GM23338 (cell line): ENCODE measurements around the gene CEMIP2. TPM values are rescaled to one million over a fixed set of nuclear protein-coding genes. Genes with fewer than 3 reads are reported as not detected.

Source experiments
- ATAC-seq: fragments of 200-7000 bp; cut with Tn5 transposase; 3 replicates; pipeline ENCODE4 v1.9.1; 2020
- DNase-seq: peaks from one replicate; pipeline ENCODE4 v3.0.0-alpha.2; 2015; ENCODE audit warnings: low spot score
- H2AFZ ChIP-seq: fragments of 200-600 bp; sonication (generic); 2 replicates; pipeline ENCODE4 v1.8.0; 2016; ENCODE audit warnings: antibody characterized with exemption, mild to moderate bottlenecking, moderate library complexity
- H3F3A ChIP-seq: fragments of 200-600 bp; sonication (generic); replicated peaks from 2 replicates; pipeline ENCODE4 v1.8.0; 2017; ENCODE audit warnings: antibody characterized with exemption, mixed run types, low read depth
- H3K27ac ChIP-seq: fragments of 200-600 bp; sonication (generic); 2 replicates; pipeline ENCODE4 v1.6.1; 2016; ENCODE audit warnings: low read depth
- H3K27me3 ChIP-seq: fragments of 200-600 bp; sonication (generic); 2 replicates; pipeline ENCODE4 v1.8.0; 2016; ENCODE audit warnings: mild to moderate bottlenecking, mixed run types, moderate library complexity; ENCODE audit not compliant: insufficient read depth
- H3K36me3 ChIP-seq: fragments of 200-600 bp; sonication (generic); 2 replicates; pipeline ENCODE4 v1.8.0; 2016; ENCODE audit warnings: mild to moderate bottlenecking; ENCODE audit not compliant: insufficient read depth
- H3K4me1 ChIP-seq: fragments of 200-600 bp; sonication (generic); 2 replicates; pipeline ENCODE4 v1.8.0; 2016; ENCODE audit warnings: mild to moderate bottlenecking, moderate library complexity; ENCODE audit not compliant: insufficient read depth
- H3K4me2 ChIP-seq: fragments of 200-600 bp; sonication (generic); 2 replicates; pipeline ENCODE4 v1.7.1; 2017; ENCODE audit warnings: mixed run types
- H3K4me3 ChIP-seq: fragments of 200-600 bp; sonication (generic); 2 replicates; pipeline ENCODE4 v1.6.1; 2016; ENCODE audit warnings: mixed run types
- H3K79me2 ChIP-seq: fragments of 200-600 bp; sonication (generic); replicated peaks from 2 replicates; pipeline ENCODE4 v1.8.0; 2017; ENCODE audit warnings: mild to moderate bottlenecking; ENCODE audit not compliant: insufficient read depth
- H3K9me2 ChIP-seq: fragments of 200-600 bp; sonication (generic); 2 replicates; pipeline ENCODE4 v1.8.0; 2017; ENCODE audit not compliant: insufficient read depth
- H4K20me1 ChIP-seq: fragments of 200-600 bp; sonication (generic); replicated peaks from 2 replicates; pipeline ENCODE4 v1.8.0; 2017; ENCODE audit warnings: mild to moderate bottlenecking; ENCODE audit not compliant: insufficient read depth
- H3K27ac Mint-ChIP-seq: 2 replicates; pipeline ENCODE4 v1.8.0; 2020; ENCODE audit warnings: inconsistent platforms, mild to moderate bottlenecking, moderate library complexity, mixed read lengths
- H3K27me3 Mint-ChIP-seq: 3 replicates; pipeline ENCODE4 v1.8.0; 2022; ENCODE audit warnings: low read depth, mild to moderate bottlenecking, moderate library complexity, mixed read lengths, inconsistent platforms; ENCODE audit not compliant: insufficient read depth, poor library complexity
- H3K36me3 Mint-ChIP-seq: 3 replicates; pipeline ENCODE4 v1.8.0; 2021; ENCODE audit warnings: low read depth, mild to moderate bottlenecking, inconsistent platforms, moderate library complexity, mixed read lengths
- H3K4me1 Mint-ChIP-seq: 3 replicates; pipeline ENCODE4 v1.8.0; 2020; ENCODE audit warnings: mild to moderate bottlenecking, inconsistent platforms, mixed read lengths
- H3K4me3 Mint-ChIP-seq: 3 replicates; pipeline ENCODE4 v1.8.0; 2021; ENCODE audit warnings: moderate library complexity, mild to moderate bottlenecking, inconsistent platforms, mixed read lengths
- H3K9me3 Mint-ChIP-seq: 3 replicates; pipeline ENCODE4 v1.8.0; 2020; ENCODE audit warnings: moderate library complexity, mild to moderate bottlenecking, inconsistent platforms, mixed read lengths
- CREB1 ChIP-seq: fragments of 250-450 bp; sonication (Bioruptor Pico); IDR thresholded peaks from 2 replicates; pipeline ENCODE4 v1.5.0; 2020; ENCODE audit warnings: low read depth, mild to moderate bottlenecking, moderate library complexity
- JUNB ChIP-seq: IDR thresholded peaks from one replicate; pipeline ENCODE4 v1.6.1; 2016; ENCODE audit warnings: antibody characterized with exemption; ENCODE audit not compliant: unreplicated experiment
- NANOG ChIP-seq: IDR thresholded peaks from 2 replicates; pipeline ENCODE4 v1.6.1; 2016; ENCODE audit warnings: antibody characterized with exemption, borderline replicate concordance
- polyA plus RNA-seq: library from polyadenylated mRNA; unstranded; fragments of >200 nt; fragmentation: Nextera tagmentation; extraction: Ambion mirVana; gene quantifications from 2 replicates; pipeline ENCODE4 v1.2.1, GENCODE V29; 2016
- total RNA-seq: library from RNA; depleted of rRNA; stranded (reverse); fragments of >200 nt; shearing (Covaris generic); gene quantifications from 2 replicates; pipeline ENCODE4 v1.2.3, GENCODE V29; 2014
- TF ChIP-seq, protein P1 (sequence below): fragments of 250-450 bp; sonication (Bioruptor Pico); IDR thresholded peaks from 2 replicates; pipeline ENCODE4 v1.5.0; 2020; ENCODE audit warnings: mild to moderate bottlenecking, moderate library complexity
- TF ChIP-seq, protein P2 (sequence below): IDR thresholded peaks from 2 replicates; pipeline ENCODE4 v1.6.1; 2016; ENCODE audit warnings: antibody characterized with exemption

The CEMIP2 gene
- total and polyA plus RNA-seq, 2 experiments from 2014 or later: 23.0 to 76.7 TPM

DNA sequence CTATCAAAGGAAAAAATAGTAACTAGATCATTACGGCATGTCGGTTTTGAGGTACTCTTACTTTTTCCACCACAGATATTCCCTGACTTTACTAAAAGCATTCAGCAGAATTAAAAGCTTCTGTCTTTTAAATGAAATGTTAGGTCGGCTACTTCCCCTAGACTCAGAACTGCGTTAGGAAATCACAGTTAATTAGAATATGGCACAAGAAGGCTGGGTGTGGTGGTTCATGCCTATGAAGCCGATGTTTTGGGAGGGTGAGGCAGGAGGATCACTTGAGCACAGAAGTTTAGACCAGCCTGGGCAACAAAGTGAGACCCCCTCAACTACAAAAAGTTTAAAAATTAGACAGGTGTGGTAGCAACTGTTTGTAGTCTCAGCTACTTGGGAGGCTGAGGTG lies 24.4 kb downstream of the CEMIP2 start (continued):
- TF ChIP-seq JUNB (no peak), NANOG (no peak)
- TF ChIP-seq, protein P1, sequence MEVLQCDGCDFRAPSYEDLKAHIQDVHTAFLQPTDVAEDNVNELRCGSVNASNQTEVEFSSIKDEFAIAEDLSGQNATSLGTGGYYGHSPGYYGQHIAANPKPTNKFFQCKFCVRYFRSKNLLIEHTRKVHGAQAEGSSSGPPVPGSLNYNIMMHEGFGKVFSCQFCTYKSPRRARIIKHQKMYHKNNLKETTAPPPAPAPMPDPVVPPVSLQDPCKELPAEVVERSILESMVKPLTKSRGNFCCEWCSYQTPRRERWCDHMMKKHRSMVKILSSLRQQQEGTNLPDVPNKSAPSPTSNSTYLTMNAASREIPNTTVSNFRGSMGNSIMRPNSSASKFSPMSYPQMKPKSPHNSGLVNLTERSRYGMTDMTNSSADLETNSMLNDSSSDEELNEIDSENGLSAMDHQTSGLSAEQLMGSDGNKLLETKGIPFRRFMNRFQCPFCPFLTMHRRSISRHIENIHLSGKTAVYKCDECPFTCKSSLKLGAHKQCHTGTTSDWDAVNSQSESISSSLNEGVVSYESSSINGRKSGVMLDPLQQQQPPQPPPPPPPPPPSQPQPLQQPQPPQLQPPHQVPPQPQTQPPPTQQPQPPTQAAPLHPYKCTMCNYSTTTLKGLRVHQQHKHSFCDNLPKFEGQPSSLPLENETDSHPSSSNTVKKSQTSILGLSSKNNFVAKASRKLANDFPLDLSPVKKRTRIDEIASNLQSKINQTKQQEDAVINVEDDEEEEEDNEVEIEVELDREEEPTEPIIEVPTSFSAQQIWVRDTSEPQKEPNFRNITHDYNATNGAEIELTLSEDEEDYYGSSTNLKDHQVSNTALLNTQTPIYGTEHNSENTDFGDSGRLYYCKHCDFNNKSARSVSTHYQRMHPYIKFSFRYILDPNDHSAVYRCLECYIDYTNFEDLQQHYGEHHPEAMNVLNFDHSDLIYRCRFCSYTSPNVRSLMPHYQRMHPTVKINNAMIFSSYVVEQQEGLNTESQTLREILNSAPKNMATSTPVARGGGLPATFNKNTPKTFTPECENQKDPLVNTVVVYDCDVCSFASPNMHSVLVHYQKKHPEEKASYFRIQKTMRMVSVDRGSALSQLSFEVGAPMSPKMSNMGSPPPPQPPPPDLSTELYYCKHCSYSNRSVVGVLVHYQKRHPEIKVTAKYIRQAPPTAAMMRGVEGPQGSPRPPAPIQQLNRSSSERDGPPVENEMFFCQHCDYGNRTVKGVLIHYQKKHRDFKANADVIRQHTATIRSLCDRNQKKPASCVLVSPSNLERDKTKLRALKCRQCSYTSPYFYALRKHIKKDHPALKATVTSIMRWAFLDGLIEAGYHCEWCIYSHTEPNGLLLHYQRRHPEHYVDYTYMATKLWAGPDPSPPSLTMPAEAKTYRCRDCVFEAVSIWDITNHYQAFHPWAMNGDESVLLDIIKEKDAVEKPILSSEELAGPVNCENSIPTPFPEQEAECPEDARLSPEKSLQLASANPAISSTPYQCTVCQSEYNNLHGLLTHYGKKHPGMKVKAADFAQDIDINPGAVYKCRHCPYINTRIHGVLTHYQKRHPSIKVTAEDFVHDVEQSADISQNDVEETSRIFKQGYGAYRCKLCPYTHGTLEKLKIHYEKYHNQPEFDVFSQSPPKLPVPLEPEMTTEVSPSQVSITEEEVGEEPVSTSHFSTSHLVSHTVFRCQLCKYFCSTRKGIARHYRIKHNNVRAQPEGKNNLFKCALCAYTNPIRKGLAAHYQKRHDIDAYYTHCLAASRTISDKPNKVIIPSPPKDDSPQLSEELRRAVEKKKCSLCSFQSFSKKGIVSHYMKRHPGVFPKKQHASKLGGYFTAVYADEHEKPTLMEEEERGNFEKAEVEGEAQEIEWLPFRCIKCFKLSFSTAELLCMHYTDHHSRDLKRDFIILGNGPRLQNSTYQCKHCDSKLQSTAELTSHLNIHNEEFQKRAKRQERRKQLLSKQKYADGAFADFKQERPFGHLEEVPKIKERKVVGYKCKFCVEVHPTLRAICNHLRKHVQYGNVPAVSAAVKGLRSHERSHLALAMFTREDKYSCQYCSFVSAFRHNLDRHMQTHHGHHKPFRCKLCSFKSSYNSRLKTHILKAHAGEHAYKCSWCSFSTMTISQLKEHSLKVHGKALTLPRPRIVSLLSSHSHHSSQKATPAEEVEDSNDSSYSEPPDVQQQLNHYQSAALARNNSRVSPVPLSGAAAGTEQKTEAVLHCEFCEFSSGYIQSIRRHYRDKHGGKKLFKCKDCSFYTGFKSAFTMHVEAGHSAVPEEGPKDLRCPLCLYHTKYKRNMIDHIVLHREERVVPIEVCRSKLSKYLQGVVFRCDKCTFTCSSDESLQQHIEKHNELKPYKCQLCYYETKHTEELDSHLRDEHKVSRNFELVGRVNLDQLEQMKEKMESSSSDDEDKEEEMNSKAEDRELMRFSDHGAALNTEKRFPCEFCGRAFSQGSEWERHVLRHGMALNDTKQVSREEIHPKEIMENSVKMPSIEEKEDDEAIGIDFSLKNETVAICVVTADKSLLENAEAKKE (CRISPR knock-in tag): no peak

- H3K27me3 Mint-ChIP-seq: peaks cover 2% of the 10 kb centered on the region
- H3K4me3 Mint-ChIP-seq: no peak overlapping the region
- H3K36me3 Mint-ChIP-seq: peaks cover 51% of the 10 kb centered on the region
- H3K27me3 ChIP-seq: no peaks in the 10 kb centered on the region
- peaks cover 41% of the 10 kb centered on the region for H3K4me1 Mint-ChIP-seq
- no peak overlapping the region for H3K4me3 ChIP-seq
- no peak overlapping the region for H3K27ac Mint-ChIP-seq
- DNase-seq: no peak
- H3K36me3 ChIP-seq: no peaks in the 10 kb centered on the region; the same call in 1 of the 2 replicates
- H3K79me2 ChIP-seq: peaks cover 77% of the 10 kb centered on the region
- ATAC-seq: no peak
- no peaks in the 10 kb centered on the region for H3K9me3 Mint-ChIP-seq
- no peak overlapping the region for H3K4me2 ChIP-seq
- H4K20me1 ChIP-seq: 0 out of 2 replicates have a peak, but pooled peaks cover 4% of the 10 kb centered on the region
- no peak overlapping the region for H2AFZ ChIP-seq
- H3K27ac ChIP-seq: no peak overlapping the region
- H3F3A ChIP-seq: no peaks in the 10 kb centered on the region
- peaks cover 47% of the 10 kb centered on the region for H3K4me1 ChIP-seq
- H3K9me2 ChIP-seq: no peaks in the 10 kb centered on the region
- TF ChIP-seq, protein P1 (CRISPR knock-in tag): no peak
- TF ChIP-seq, protein P2, sequence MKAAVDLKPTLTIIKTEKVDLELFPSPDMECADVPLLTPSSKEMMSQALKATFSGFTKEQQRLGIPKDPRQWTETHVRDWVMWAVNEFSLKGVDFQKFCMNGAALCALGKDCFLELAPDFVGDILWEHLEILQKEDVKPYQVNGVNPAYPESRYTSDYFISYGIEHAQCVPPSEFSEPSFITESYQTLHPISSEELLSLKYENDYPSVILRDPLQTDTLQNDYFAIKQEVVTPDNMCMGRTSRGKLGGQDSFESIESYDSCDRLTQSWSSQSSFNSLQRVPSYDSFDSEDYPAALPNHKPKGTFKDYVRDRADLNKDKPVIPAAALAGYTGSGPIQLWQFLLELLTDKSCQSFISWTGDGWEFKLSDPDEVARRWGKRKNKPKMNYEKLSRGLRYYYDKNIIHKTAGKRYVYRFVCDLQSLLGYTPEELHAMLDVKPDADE: no peak
- no peak for TF ChIP-seq NANOG
- no peak for TF ChIP-seq CREB1 (CRISPR knock-in tag)
These were observed 25.1 kb downstream of the CEMIP2 start for GRCh38 chr9:71743217-71743705.
